GM21717 (cell line): ENCODE results near the gene NPPB.
A peak's percentile ranks its signal among the peaks of the same experiment; 100 is the strongest.
"Not testable (repeated sequence)": the region's sequence is repeated elsewhere in the genome, so short reads cannot be mapped to it uniquely, and the experiment has no call there.

Experiments
- ATAC-seq: cut with Tn5 transposase; IDR thresholded peaks from one replicate; pipeline ENCODE4 v1.9.1; 2021; ENCODE audit warnings: mild to moderate bottlenecking, moderate library complexity; ENCODE audit not compliant: unreplicated experiment

Gene NPPB

GRCh38 chr1:11858613-11858967 is at the start of gene NPPB:
NPPB (minus strand) TSS chr1:11858945; CDS start chr1:11858833, 112 bp downstream.
- ATAC-seq = no peak

GRCh38 chr1:11908095-11908675 is 49.4 kb upstream of the NPPB start:
- peak; percentile 44 for ATAC-seq

- ATAC-seq = peak; percentile 45
Observed at GRCh38 chr1:11907275-11908094, 48.7 kb upstream of the NPPB start.

- no peak for ATAC-seq
Observed at GRCh38 chr1:11906870-11907269, 48.1 kb upstream of the NPPB start.

- ATAC-seq = no peak
Observed at GRCh38 chr1:11904978-11905377, 46.2 kb upstream of the NPPB start.

GRCh38 chr1:11904156-11904555 is 45.4 kb upstream of the NPPB start:
- ATAC-seq = not testable (repeated sequence)

- ATAC-seq = no peak
Observed at GRCh38 chr1:11903210-11903609, 44.5 kb upstream of the NPPB start.

GRCh38 chr1:11901446-11901845 is 42.7 kb upstream of the NPPB start:
- not testable (repeated sequence) for ATAC-seq

GRCh38 chr1:11898831-11899467 is 40.2 kb upstream of the NPPB start:
- ATAC-seq = no peak

GRCh38 chr1:11898086-11898785 is 39.5 kb upstream of the NPPB start:
- ATAC-seq = no peak

- ATAC-seq = not testable (repeated sequence)
Observed at GRCh38 chr1:11894501-11894900, 35.8 kb upstream of the NPPB start.

- ATAC-seq = no peak
Observed at GRCh38 chr1:11893907-11894251, 35.1 kb upstream of the NPPB start.

GRCh38 chr1:11891433-11892186 is 32.9 kb upstream of the NPPB start:
- no peak for ATAC-seq

GRCh38 chr1:11888877-11889208 is 30.1 kb upstream of the NPPB start:
- ATAC-seq = no peak

GRCh38 chr1:11888206-11888876 is 29.6 kb upstream of the NPPB start:
- no peak for ATAC-seq

GRCh38 chr1:11887666-11888007 is 28.9 kb upstream of the NPPB start:
- no peak for ATAC-seq

GRCh38 chr1:11886986-11887665 is 28.4 kb upstream of the NPPB start:
- ATAC-seq = no peak

GRCh38 chr1:11885916-11886315 is 27.2 kb upstream of the NPPB start:
- no peak for ATAC-seq

- ATAC-seq = no peak
Observed at GRCh38 chr1:11882814-11883538, 24.2 kb upstream of the NPPB start.
